B cell (primary cell): Measurements from ENCODE around the gene CALD1. TPM values are rescaled to one million over a fixed set of nuclear protein-coding genes. Genes with fewer than 3 reads are reported as not detected.
A peak's percentile ranks its signal among the peaks of the same experiment; 100 is the strongest.

Experiments used
- ATAC-seq: fragments of 200-7000 bp; cut with Tn5 transposase; one replicate; pipeline ENCODE4 v1.10.0; 2021; ENCODE audit warnings: low read depth, mild to moderate bottlenecking, moderate number of reproducible peaks, moderate library complexity
- CTCF ChIA-PET: fragments of 350-600 bp; sonication (Branson Sonifier 250); formaldehyde crosslinking; loops from one replicate; lab custom pipeline; 2021; ENCODE audit warnings: antibody characterized with exemption, inconsistent platforms; lab: Charles Lee
- POLR2A ChIA-PET: fragments of 350-600 bp; sonication (Branson Sonifier 250); formaldehyde crosslinking; loops from one replicate; lab custom pipeline; 2021; ENCODE audit warnings: antibody characterized with exemption; lab: Charles Lee
- DNase-seq: peaks from one replicate; pipeline ENCODE4 v3.0.0; 2013
- H2AFZ ChIP-seq: 2 replicates; pipeline ENCODE4 v1.6.1; 2012; ENCODE audit warnings: mild to moderate bottlenecking, low read depth, low read length; ENCODE audit not compliant: insufficient read depth, poor library complexity, severe bottlenecking
- H3K27ac ChIP-seq, 2 donors: 1 replicate in 1 of 2; 2 replicates in 1 of 2; pipeline ENCODE4 v1.5.1; 2012 to 2013; ENCODE audit warnings: low read length in 2 of 2, mild to moderate bottlenecking in 2 of 2, moderate library complexity in 1 of 2
- H3K27me3 ChIP-seq, 4 experiments: fragments of 200-600 bp in 1 of 4; sonication (generic) in 1 of 4; replicated peaks in 1 of 4; 1 replicate in 2 of 4; 2 replicates in 2 of 4; pipeline versions ENCODE4 v1.6.1 to v1.7.0; 2013 to 2016; ENCODE audit warnings: low read length in 3 of 4, mild to moderate bottlenecking in 2 of 4, mixed read lengths in 1 of 4, moderate library complexity in 1 of 4; ENCODE audit not compliant: insufficient read depth in 4 of 4, control insufficient read depth in 3 of 4; ENCODE audit errors: control extremely low read depth in 1 of 4
- H3K36me3 ChIP-seq, 2 experiments: replicated peaks in 1 of 2; 1 replicate in 1 of 2; 2 replicates in 1 of 2; pipeline versions ENCODE4 v1.6.1 to v1.7.1; 2013; ENCODE audit warnings: low read length in 1 of 2; ENCODE audit not compliant: insufficient read depth in 2 of 2, control insufficient read depth in 1 of 2; ENCODE audit errors: control extremely low read depth in 1 of 2, extremely low read depth in 1 of 2
- H3K4me1 ChIP-seq, 2 donors: fragments of 200-600 bp in 1 of 2; sonication (generic) in 1 of 2; 1 replicate in 1 of 2; 2 replicates in 1 of 2; pipeline versions ENCODE4 v1.5.1 to v1.6.1; 2013 to 2017; ENCODE audit warnings: low read length in 2 of 2; ENCODE audit not compliant: control insufficient read depth in 2 of 2, insufficient read depth in 2 of 2
- H3K4me2 ChIP-seq: replicated peaks from 2 replicates; pipeline ENCODE3; 2012; ENCODE audit warnings: mild to moderate bottlenecking, low read depth, low read length; ENCODE audit not compliant: poor library complexity, severe bottlenecking
- H3K4me3 ChIP-seq, 5 experiments: fragments of 200-600 bp in 1 of 5; sonication (generic) in 1 of 5; 1 replicate in 3 of 5; 2 replicates in 2 of 5; pipeline versions ENCODE4 v1.5.1 to v1.7.0; 2011 to 2016; ENCODE audit warnings: low read length in 4 of 5, mild to moderate bottlenecking in 4 of 5, low read depth in 2 of 5, control low read depth in 1 of 5, moderate library complexity in 1 of 5; ENCODE audit not compliant: insufficient read depth in 1 of 5; ENCODE audit errors: control extremely low read depth in 1 of 5, extremely low read depth in 1 of 5
- H3K79me2 ChIP-seq: fragments of 200-600 bp; sonication (generic); one replicate; pipeline ENCODE4 v1.6.0; 2016; ENCODE audit warnings: low read length; ENCODE audit not compliant: control insufficient read depth, insufficient read depth
- H3K9ac ChIP-seq: fragments of 200-600 bp; sonication (generic); 2 replicates; pipeline ENCODE4 v1.6.1; 2017; ENCODE audit warnings: mild to moderate bottlenecking, low read length, moderate library complexity
- H3K9me3 ChIP-seq, 3 donors: one replicate each; pipeline versions ENCODE4 v1.6.1 to v1.7.1; 2013; ENCODE audit warnings: low read length in 2 of 3; ENCODE audit not compliant: control insufficient read depth in 2 of 3, insufficient read depth in 1 of 3; ENCODE audit errors: control extremely low read depth in 1 of 3
- H4K20me1 ChIP-seq: 2 replicates; pipeline ENCODE4 v1.6.0; 2012; ENCODE audit warnings: mild to moderate bottlenecking, low read length; ENCODE audit not compliant: insufficient read depth, control insufficient read depth, poor library complexity, severe bottlenecking
- H3K27ac Mint-ChIP-seq: one replicate; pipeline ENCODE4 v1.8.0; 2021; ENCODE audit warnings: mixed read lengths
- H3K27me3 Mint-ChIP-seq: one replicate; pipeline ENCODE4 v1.8.0; 2021; ENCODE audit warnings: mixed read lengths
- H3K4me1 Mint-ChIP-seq: one replicate; pipeline ENCODE4 v1.8.0; 2021; ENCODE audit warnings: mixed read lengths
- H3K4me3 Mint-ChIP-seq: one replicate; pipeline ENCODE4 v1.8.0; 2021; ENCODE audit warnings: mixed read lengths
- H3K9me3 Mint-ChIP-seq: one replicate; pipeline ENCODE4 v1.8.0; 2022; ENCODE audit warnings: mixed read lengths; ENCODE audit not compliant: insufficient read depth
- EZH2 ChIP-seq: IDR thresholded peaks from 2 replicates; pipeline ENCODE4 v1.6.1; 2012; ENCODE audit warnings: borderline replicate concordance, low read depth, mild to moderate bottlenecking, moderate library complexity, low read length; ENCODE audit not compliant: insufficient read depth, poor library complexity, severe bottlenecking
- WGBS: methylation state at CpG from one replicate; pipeline ENCODE4 v1.1.5; 2013; ENCODE audit warnings: missing lambda C conversion rate; ENCODE audit not compliant: insufficient coverage; 5-methylcytosine and 5-hydroxymethylcytosine counted together
- intact Hi-C: fragments of 100-400 bp; cut with micrococcal nuclease; formaldehyde crosslinking; loops from one replicate; pipeline ENCODE4 v1.10.0; 2022
- polyA plus RNA-seq: library from polyadenylated mRNA; depleted of rRNA; stranded (reverse); fragments of >200 nt; gene quantifications from 2 replicates; pipeline ENCODE4 v1.2.3, GENCODE V29; 2012
- total RNA-seq, 2 donors: library from RNA; stranded (reverse); fragments of 120-200 nt in 1 of 2; gene quantifications; 1 replicate in 1 of 2; 2 replicates in 1 of 2; pipeline versions ENCODE4 v1.2.3 to v1.2.4, GENCODE V29; 2013 to 2022
- TF ChIP-seq, protein P1 (sequence below): fragments of 200-600 bp; IDR thresholded peaks from one replicate; pipeline ENCODE4 v1.8.0; 2022; ENCODE audit warnings: antibody characterized with exemption, mild to moderate bottlenecking

Gene CALD1
- total and polyA plus RNA-seq, 2 donors (not counting 1 experiment from before 2014, with no cell fraction given): 0.18 to 0.69 TPM

DNA sequence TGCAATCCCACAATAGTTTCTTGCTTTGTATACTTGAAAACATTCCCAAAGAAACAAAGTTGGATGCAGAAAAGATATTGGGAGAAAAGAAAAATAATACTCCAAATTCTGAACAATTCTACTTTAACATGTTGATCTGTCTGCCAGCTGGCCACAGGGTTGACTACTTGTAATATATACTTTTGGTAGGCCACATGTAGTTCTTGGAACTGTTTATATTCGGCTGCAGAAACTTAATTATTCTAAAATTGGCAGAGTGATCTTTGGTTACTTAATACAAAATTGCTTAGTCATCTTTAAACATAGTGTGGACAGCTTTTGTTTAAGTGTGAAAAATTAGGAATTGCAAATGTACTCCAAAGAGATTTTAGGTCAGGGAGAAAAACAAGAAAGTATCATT, 76.0 kb downstream of the CALD1 start:
- Histone ChIP-seq H3K9ac (no peak overlapping the region), H4K20me1 (no peaks in the 10 kb centered on the region), H3K4me1 (no peaks in the 10 kb centered on the region), H3K4me3 (no peak overlapping the region), H2AFZ (peak overlapping the region; percentile 36), H3K27ac (no peak overlapping the region), H3K4me2 (no peak overlapping the region), H3K9me3 (no peaks in the 10 kb centered on the region), H3K79me2 (no peaks in the 10 kb centered on the region), H3K27me3 (no peaks in the 10 kb centered on the region), H3K36me3 (no peaks in the 10 kb centered on the region)
- Mint-ChIP-seq H3K4me1 (peaks cover 2% of the 10 kb centered on the region), H3K27me3 (no peaks in the 10 kb centered on the region), H3K4me3 (no peak overlapping the region), H3K27ac (no peak overlapping the region), H3K9me3 (no peaks in the 10 kb centered on the region)
- CTCF ChIA-PET: no interaction called here
- ATAC-seq: no peak
- intact Hi-C loops: no loop called here
- no CpG with 5 or more reads among the region's 1 CpG for WGBS
- DNase-seq: no peak
- POLR2A ChIA-PET: no interaction called here
- no peak for TF ChIP-seq EZH2
- TF ChIP-seq, protein P1, sequence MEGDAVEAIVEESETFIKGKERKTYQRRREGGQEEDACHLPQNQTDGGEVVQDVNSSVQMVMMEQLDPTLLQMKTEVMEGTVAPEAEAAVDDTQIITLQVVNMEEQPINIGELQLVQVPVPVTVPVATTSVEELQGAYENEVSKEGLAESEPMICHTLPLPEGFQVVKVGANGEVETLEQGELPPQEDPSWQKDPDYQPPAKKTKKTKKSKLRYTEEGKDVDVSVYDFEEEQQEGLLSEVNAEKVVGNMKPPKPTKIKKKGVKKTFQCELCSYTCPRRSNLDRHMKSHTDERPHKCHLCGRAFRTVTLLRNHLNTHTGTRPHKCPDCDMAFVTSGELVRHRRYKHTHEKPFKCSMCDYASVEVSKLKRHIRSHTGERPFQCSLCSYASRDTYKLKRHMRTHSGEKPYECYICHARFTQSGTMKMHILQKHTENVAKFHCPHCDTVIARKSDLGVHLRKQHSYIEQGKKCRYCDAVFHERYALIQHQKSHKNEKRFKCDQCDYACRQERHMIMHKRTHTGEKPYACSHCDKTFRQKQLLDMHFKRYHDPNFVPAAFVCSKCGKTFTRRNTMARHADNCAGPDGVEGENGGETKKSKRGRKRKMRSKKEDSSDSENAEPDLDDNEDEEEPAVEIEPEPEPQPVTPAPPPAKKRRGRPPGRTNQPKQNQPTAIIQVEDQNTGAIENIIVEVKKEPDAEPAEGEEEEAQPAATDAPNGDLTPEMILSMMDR: no peak

DNA sequence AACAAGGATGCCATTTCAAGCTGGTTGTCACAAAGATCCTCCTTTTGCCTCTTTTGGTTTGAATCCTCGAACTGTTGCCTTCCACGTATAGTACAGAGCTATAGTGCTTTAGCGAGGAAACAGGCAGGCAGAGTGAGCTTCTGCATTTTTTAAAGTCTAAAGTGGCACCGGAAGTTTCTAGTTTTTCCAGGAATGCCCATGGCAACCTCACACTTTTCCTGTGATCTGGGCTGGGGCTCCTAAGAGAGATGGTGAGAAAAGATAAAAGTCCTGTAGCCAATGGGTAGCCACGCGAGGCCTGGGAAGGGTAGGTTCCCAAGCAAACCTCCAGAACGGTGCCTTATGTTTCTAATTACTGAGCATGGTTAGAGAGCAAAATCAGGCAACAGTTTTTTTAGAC, 76.7 kb downstream of the CALD1 start:
- POLR2A ChIA-PET: no interaction called here
- Mint-ChIP-seq H3K4me3 (no peak overlapping the region), H3K9me3 (no peaks in the 10 kb centered on the region), H3K4me1 (peaks cover 2% of the 10 kb centered on the region), H3K27me3 (peaks cover under 1% of the 10 kb centered on the region), H3K27ac (no peak overlapping the region)
- H3K9me3 ChIP-seq: no peaks in the 10 kb centered on the region
- ATAC-seq (no peak), DNase-seq (no peak)
- intact Hi-C loops: no loop called here
- no peak overlapping the region for H3K4me3 ChIP-seq
- no peak for TF ChIP-seq EZH2
- TF ChIP-seq, protein P1: no peak
- no peaks in the 10 kb centered on the region for H3K36me3 ChIP-seq
- WGBS: 37% methylated on average over 7 of the region's 7 CpGs
- H4K20me1 ChIP-seq: no peaks in the 10 kb centered on the region
- H2AFZ ChIP-seq: peak overlapping the region; percentile 36
- CTCF ChIA-PET: no interaction called here
- no peak overlapping the region for H3K9ac ChIP-seq
- H3K27me3 ChIP-seq: no peaks in the 10 kb centered on the region
- no peaks in the 10 kb centered on the region for H3K79me2 ChIP-seq
- no peaks in the 10 kb centered on the region for H3K4me1 ChIP-seq
- H3K4me2 ChIP-seq: no peak overlapping the region
- no peak overlapping the region for H3K27ac ChIP-seq
